ENCODE measurements around the gene CACNA1C. TPM values are rescaled to one million over a fixed set of nuclear protein-coding genes. Genes with fewer than 3 reads are reported as not detected.

Gene CACNA1C
- total RNA-seq, 5 donors from 2014 or later (not counting 1 experiment from before 2014, with no cell fraction given), result 0.10 to 0.26 (median 0.16) TPM

DNA sequence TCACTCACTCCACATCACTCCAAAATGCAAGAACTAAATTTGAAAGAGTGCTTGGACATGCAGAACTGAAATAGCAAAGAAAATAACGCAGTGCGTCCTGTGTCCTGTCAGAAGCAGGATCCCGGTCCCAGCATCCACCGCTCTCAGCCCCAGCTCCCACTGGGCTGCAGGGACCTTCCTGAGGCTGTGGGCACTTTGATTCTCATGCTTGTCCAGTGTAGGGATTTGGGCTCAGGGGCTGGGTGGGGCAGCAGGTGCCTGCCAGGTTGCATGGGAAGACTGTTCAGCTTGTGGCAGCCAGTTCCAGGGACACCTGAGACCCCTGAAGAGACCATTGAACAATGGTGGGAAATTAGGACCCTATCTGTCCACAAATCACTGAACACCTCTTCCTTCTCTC, 602.0 kb downstream of the CACNA1C start:
- POLR2A ChIA-PET, result no interaction called here
- Mint-ChIP-seq H3K4me3 (no peak overlapping the region), H3K27ac (no peak overlapping the region), H3K36me3 (peaks cover 7% of the 10 kb centered on the region), H3K27me3 (peaks cover 1 to 7% of the 10 kb centered on the region in 2 donors), H3K9me3 (peaks cover 0 to 5% (median 0%) of the 10 kb centered on the region in 3 donors), H3K4me1 (no peaks in the 10 kb centered on the region)
- no peak for DNase-seq
- 65% methylated on average over 4 of the region's 4 CpGs for WGBS (ENCODE audit: insufficient coverage)
- H3K27ac ChIP-seq (ENCODE audit: low read length), result no peak overlapping the region
- H3K36me3 ChIP-seq (ENCODE audit: control insufficient read depth in 2 of 2, extremely low read depth in 1 of 2, insufficient read depth in 1 of 2, low read length in 1 of 2), result no peaks in the 10 kb centered on the region
- CTCF ChIA-PET, result no interaction called here
- H3K27me3 ChIP-seq (replicated peaks in 1 of 2; ENCODE audit: control insufficient read depth in 2 of 2, extremely low read depth in 1 of 2, insufficient read depth in 2 of 2, low read length in 1 of 2), result peaks cover 0 to 22% of the 10 kb centered on the region in 2 experiments
- H3K4me1 ChIP-seq (ENCODE audit: control insufficient read depth in 1 of 2, extremely low read depth in 1 of 2, insufficient read depth in 2 of 2, low read length in 2 of 2), result no peaks in the 10 kb centered on the region
- H3K9me3 ChIP-seq, result no peaks in the 10 kb centered on the region
- no peak overlapping the region for H3K4me3 ChIP-seq (ENCODE audit: control insufficient read depth in 1 of 2, extremely low read depth in 1 of 2, low read length in 1 of 2)
- no peak for ATAC-seq (replicated peaks in 1 of 4)

DNA sequence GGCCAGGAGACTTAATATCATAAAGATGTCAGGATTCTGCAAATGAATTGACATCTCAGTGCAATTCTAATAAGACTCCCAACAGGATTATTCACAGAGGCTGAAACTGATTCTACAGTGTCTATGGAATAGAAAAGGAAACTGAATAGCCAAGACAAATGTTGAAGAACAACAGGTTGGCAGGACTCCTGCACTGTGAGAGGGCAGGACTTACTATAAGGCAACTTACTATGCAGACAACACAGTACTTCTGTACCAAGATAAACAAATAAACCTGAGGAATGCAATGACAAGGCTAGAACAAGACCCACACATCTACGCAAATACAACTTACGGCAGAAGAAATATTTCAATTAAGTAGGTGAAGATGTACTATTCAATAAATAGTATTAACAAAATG, 609.7 kb downstream of the CACNA1C start:
- ChIA-PET POLR2A (no interaction called here), CTCF (no interaction called here)
- H3K9me3 ChIP-seq, result no peaks in the 10 kb centered on the region
- Mint-ChIP-seq H3K4me1 (no peaks in the 10 kb centered on the region), H3K36me3 (peaks cover 4% of the 10 kb centered on the region), H3K27me3 (no peaks in the 10 kb centered on the region), H3K27ac (no peak overlapping the region), H3K4me3 (no peak overlapping the region), H3K9me3 (peaks cover 0 to 4% (median 0%) of the 10 kb centered on the region in 3 donors)
- no peaks in the 10 kb centered on the region for H3K36me3 ChIP-seq (ENCODE audit: control insufficient read depth in 2 of 2, extremely low read depth in 1 of 2, insufficient read depth in 1 of 2, low read length in 1 of 2)
- no peaks in the 10 kb centered on the region for H3K4me1 ChIP-seq (ENCODE audit: control insufficient read depth in 1 of 2, extremely low read depth in 1 of 2, insufficient read depth in 2 of 2, low read length in 2 of 2)
- H3K27ac ChIP-seq (ENCODE audit: low read length), result no peak overlapping the region
- H3K4me3 ChIP-seq (ENCODE audit: control insufficient read depth in 1 of 2, extremely low read depth in 1 of 2, low read length in 1 of 2), result no peak overlapping the region
- ATAC-seq (replicated peaks in 1 of 4) (no peak), DNase-seq (no peak)
- H3K27me3 ChIP-seq (replicated peaks in 1 of 2; ENCODE audit: control insufficient read depth in 2 of 2, extremely low read depth in 1 of 2, insufficient read depth in 2 of 2, low read length in 1 of 2), result peaks cover 0 to 2% of the 10 kb centered on the region in 2 experiments
- WGBS (ENCODE audit: insufficient coverage), result no CpG with 5 or more reads among the region's 2 CpGs

DNA sequence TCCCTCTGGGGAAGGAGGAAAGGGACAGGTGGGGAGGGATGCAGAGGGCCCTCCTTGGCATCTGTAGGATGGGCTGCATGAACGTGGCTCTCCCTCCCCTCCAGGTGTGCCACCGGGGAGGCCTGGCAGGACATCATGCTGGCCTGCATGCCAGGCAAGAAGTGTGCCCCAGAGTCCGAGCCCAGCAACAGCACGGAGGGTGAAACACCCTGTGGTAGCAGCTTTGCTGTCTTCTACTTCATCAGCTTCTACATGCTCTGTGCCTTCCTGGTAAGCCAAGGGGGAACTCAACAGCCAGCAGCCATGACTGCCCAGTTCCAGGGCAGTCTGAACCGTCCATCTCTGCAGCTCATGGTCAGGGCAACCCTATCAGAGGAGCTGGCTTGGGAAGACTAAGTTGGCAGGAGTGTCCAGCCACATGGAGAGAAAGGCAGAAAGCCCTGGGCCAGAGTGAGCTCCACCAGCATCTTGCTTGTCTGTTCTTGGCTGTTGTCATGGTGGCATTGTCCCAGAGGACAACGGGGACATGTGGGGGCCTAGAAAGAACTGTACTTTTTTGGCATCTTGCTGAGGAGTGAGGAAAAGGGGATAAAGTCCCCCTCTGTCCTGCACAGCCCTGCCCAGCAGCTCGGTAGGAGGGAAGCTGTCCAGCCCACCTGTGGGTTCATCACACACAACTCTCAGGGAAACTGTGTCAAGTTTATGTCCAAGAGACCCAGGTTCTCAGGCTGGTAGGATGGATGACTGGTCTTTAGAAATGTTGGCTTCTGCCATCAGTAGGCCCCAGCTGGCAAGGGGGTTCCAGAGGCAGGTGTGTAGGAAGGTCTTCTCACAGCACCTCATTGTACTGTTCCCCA, 612.2 kb downstream of the CACNA1C start:
- DNase-seq (peak in 1 of 35 experiments; percentile 1), ATAC-seq (replicated peaks in 1 of 4) (no peak)
- no peak overlapping the region for H3K4me3 ChIP-seq (ENCODE audit: control insufficient read depth in 1 of 2, extremely low read depth in 1 of 2, low read length in 1 of 2)
- H3K27me3 Mint-ChIP-seq, result no peaks in the 10 kb centered on the region
- 76% methylated on average over 6 of the region's 7 CpGs for WGBS (ENCODE audit: insufficient coverage)
- peaks cover 4% of the 10 kb centered on the region in 2 donors for H3K36me3 ChIP-seq (ENCODE audit: control insufficient read depth in 2 of 2, extremely low read depth in 1 of 2, insufficient read depth in 1 of 2, low read length in 1 of 2)
- H3K27ac ChIP-seq (ENCODE audit: low read length), result no peak overlapping the region
- H3K27ac Mint-ChIP-seq, result no peak overlapping the region
- no peak overlapping the region for H3K4me3 Mint-ChIP-seq
- no peaks in the 10 kb centered on the region for H3K9me3 ChIP-seq
- no peaks in the 10 kb centered on the region for H3K4me1 ChIP-seq (ENCODE audit: control insufficient read depth in 1 of 2, extremely low read depth in 1 of 2, insufficient read depth in 2 of 2, low read length in 2 of 2)
- peaks cover 6% of the 10 kb centered on the region for H3K36me3 Mint-ChIP-seq
- CTCF ChIA-PET, result no interaction called here
- POLR2A ChIA-PET, result no interaction called here
- no peaks in the 10 kb centered on the region for H3K9me3 Mint-ChIP-seq
- H3K4me1 Mint-ChIP-seq, result no peaks in the 10 kb centered on the region
- H3K27me3 ChIP-seq (replicated peaks in 1 of 2; ENCODE audit: control insufficient read depth in 2 of 2, extremely low read depth in 1 of 2, insufficient read depth in 2 of 2, low read length in 1 of 2), result peaks cover 0 to 2% of the 10 kb centered on the region in 2 experiments

DNA sequence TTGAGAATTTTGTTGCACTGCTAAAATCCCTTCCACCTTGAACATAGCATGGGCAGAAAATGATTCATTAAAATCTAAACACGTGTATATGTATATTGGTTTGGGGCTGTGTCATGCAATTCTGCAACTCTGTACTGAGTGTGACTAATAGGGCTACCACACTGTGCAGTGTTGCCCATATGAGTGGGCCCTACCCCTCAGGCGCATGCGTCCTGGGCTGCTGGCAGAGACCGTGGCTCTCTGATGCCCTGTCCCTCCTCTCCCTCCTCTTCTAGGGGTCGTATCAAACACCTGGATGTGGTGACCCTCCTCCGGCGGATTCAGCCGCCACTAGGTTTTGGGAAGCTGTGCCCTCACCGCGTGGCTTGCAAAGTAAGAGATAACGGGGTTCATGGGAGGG, 613.6 kb downstream of the CACNA1C start:
- peaks cover 0 to 2% of the 10 kb centered on the region in 2 experiments for H3K27me3 ChIP-seq (replicated peaks in 1 of 2; ENCODE audit: control insufficient read depth in 2 of 2, extremely low read depth in 1 of 2, insufficient read depth in 2 of 2, low read length in 1 of 2)
- ChIA-PET POLR2A (no interaction called here), CTCF (no interaction called here)
- WGBS (ENCODE audit: insufficient coverage), result 94% methylated on average over 2 of the region's 11 CpGs
- H3K9me3 Mint-ChIP-seq, result no peaks in the 10 kb centered on the region
- peaks cover 6% of the 10 kb centered on the region for H3K36me3 Mint-ChIP-seq
- DNase-seq (no peak), ATAC-seq (replicated peaks in 1 of 4) (no peak)
- no peak overlapping the region for H3K4me3 ChIP-seq (ENCODE audit: control insufficient read depth in 1 of 2, extremely low read depth in 1 of 2, low read length in 1 of 2)
- H3K27ac Mint-ChIP-seq, result no peak overlapping the region
- no peaks in the 10 kb centered on the region for H3K9me3 ChIP-seq
- H3K27me3 Mint-ChIP-seq, result no peaks in the 10 kb centered on the region
- H3K4me1 Mint-ChIP-seq, result no peaks in the 10 kb centered on the region
- no peaks in the 10 kb centered on the region for H3K4me1 ChIP-seq (ENCODE audit: control insufficient read depth in 1 of 2, extremely low read depth in 1 of 2, insufficient read depth in 2 of 2, low read length in 2 of 2)
- H3K27ac ChIP-seq (ENCODE audit: low read length), result no peak overlapping the region
- H3K4me3 Mint-ChIP-seq, result no peak overlapping the region
- H3K36me3 ChIP-seq (ENCODE audit: control insufficient read depth in 2 of 2, extremely low read depth in 1 of 2, insufficient read depth in 1 of 2, low read length in 1 of 2), result peaks cover 4% of the 10 kb centered on the region in 2 donors

DNA sequence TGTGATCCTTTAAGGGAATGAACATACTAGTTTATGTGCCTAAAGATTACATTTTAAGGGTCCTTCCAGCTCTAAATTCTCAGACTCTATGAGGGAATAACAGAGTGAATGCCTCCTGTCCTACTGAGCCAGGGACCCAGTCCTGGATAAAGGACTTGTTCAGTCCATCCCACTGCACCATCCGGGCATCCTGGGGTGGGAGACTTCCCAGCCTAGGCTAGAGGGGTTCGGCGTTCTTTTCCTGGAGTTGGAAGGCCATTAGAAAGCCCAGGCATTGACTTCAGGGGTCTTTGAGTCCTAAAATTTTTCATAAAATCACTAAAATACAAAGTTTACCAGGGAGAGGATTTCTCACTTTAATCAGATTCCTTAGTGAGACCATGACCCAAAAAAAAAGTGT, 614.1 kb downstream of the CACNA1C start:
- ATAC-seq (replicated peaks in 1 of 4) (no peak), DNase-seq (peak in 1 of 35 experiments; percentile 13)
- Histone ChIP-seq H3K36me3 (ENCODE audit: control insufficient read depth in 2 of 2, extremely low read depth in 1 of 2, insufficient read depth in 1 of 2, low read length in 1 of 2) (peaks cover 4% of the 10 kb centered on the region in 2 donors), H3K27ac (ENCODE audit: low read length) (no peak overlapping the region), H3K4me1 (ENCODE audit: control insufficient read depth in 1 of 2, extremely low read depth in 1 of 2, insufficient read depth in 2 of 2, low read length in 2 of 2) (no peaks in the 10 kb centered on the region), H3K27me3 (replicated peaks in 1 of 2; ENCODE audit: control insufficient read depth in 2 of 2, extremely low read depth in 1 of 2, insufficient read depth in 2 of 2, low read length in 1 of 2) (peaks cover 0 to 2% of the 10 kb centered on the region in 2 experiments), H3K9me3 (no peaks in the 10 kb centered on the region), H3K4me3 (ENCODE audit: control insufficient read depth in 1 of 2, extremely low read depth in 1 of 2, low read length in 1 of 2) (no peak overlapping the region)
- no peaks in the 10 kb centered on the region for H3K9me3 Mint-ChIP-seq
- H3K27me3 Mint-ChIP-seq, result no peaks in the 10 kb centered on the region
- ChIA-PET CTCF (no interaction called here), POLR2A (no interaction called here)
- no peaks in the 10 kb centered on the region for H3K4me1 Mint-ChIP-seq
- 60% methylated on average over 1 of the region's 3 CpGs for WGBS (ENCODE audit: insufficient coverage)
- H3K27ac Mint-ChIP-seq, result no peak overlapping the region
- no peak overlapping the region for H3K4me3 Mint-ChIP-seq
- peaks cover 6% of the 10 kb centered on the region for H3K36me3 Mint-ChIP-seq

DNA sequence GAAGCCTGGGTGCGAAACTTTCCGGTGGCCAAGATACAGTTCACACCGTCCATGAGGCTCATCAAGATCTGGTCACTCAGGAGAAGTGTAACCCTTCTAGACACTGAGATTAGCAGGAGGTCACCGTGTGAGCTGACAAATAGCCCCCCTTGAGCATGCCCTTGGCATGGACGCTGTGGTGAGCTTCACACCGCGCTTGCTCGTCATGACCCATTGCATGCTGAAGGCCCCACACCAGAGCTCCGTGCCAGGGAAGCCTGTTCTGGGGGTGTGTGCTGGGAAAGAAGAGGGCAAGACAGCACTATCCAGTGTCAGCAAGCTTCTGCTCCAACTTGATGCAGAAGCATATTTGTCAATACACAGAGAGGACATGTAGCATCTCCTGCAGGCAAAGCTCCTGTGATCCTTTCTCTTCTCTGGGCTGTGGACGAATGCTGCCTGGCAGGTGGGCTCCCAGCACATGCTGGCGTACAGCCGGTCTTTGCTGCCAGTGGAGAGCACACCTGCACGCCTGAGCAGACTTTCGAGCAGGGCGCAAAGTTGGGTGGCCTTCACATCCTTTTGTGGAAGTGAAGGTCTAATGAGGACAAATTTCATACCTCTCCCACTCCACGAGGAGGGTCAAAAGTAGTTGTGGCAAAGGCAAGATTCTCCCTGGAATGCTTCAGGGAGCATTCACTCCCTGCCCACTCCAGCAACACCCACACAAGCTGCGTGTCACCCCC, 615.1 kb downstream of the CACNA1C start:
- Mint-ChIP-seq H3K36me3 (peaks cover 6% of the 10 kb centered on the region), H3K4me1 (no peaks in the 10 kb centered on the region), H3K27ac (no peak overlapping the region), H3K4me3 (no peak overlapping the region), H3K9me3 (no peaks in the 10 kb centered on the region), H3K27me3 (no peaks in the 10 kb centered on the region)
- WGBS (ENCODE audit: insufficient coverage), result 84% methylated on average over 8 of the region's 17 CpGs
- CTCF ChIA-PET, result no interaction called here
- POLR2A ChIA-PET, result no interaction called here
- ATAC-seq (replicated peaks in 1 of 4) (no peak), DNase-seq (peak in 1 of 35 experiments; percentile 3)
- Histone ChIP-seq H3K27me3 (replicated peaks in 1 of 2; ENCODE audit: control insufficient read depth in 2 of 2, extremely low read depth in 1 of 2, insufficient read depth in 2 of 2, low read length in 1 of 2) (peaks cover 0 to 2% of the 10 kb centered on the region in 2 experiments), H3K36me3 (ENCODE audit: control insufficient read depth in 2 of 2, extremely low read depth in 1 of 2, insufficient read depth in 1 of 2, low read length in 1 of 2) (peaks cover 4% of the 10 kb centered on the region in 2 donors), H3K4me1 (ENCODE audit: control insufficient read depth in 1 of 2, extremely low read depth in 1 of 2, insufficient read depth in 2 of 2, low read length in 2 of 2) (no peaks in the 10 kb centered on the region), H3K9me3 (no peaks in the 10 kb centered on the region), H3K4me3 (ENCODE audit: control insufficient read depth in 1 of 2, extremely low read depth in 1 of 2, low read length in 1 of 2) (no peak overlapping the region), H3K27ac (ENCODE audit: low read length) (no peak overlapping the region)

Data from T-cell (primary cell).